ENCODE data around the gene RXRG. TPM values are rescaled to one million over a fixed set of nuclear protein-coding genes. Genes with fewer than 3 reads are reported as not detected.

Gene RXRG
- total RNA-seq, 1 donor from 2014 or later, result 1.0 TPM

GRCh38 chr1:165451691-165452090 is 6.8 kb upstream of the RXRG start:
- DNase-seq (ENCODE audit: low spot score), result no peak

GRCh38 chr1:165449131-165449530 is 4.2 kb upstream of the RXRG start:
- no peak for DNase-seq (ENCODE audit: low spot score)

GRCh38 chr1:165445388-165445787 is 462 bp upstream of the RXRG start:
- DNase-seq (ENCODE audit: low spot score), result no peak

GRCh38 chr1:165443539-165444311 is 1.2 kb downstream of the RXRG start:
- no peak for DNase-seq (ENCODE audit: low spot score)

- no peak for DNase-seq (ENCODE audit: low spot score)
Observed at GRCh38 chr1:165442653-165443052, 2.3 kb downstream of the RXRG start.

- DNase-seq (ENCODE audit: low spot score), result no peak
Observed at GRCh38 chr1:165442053-165442452, 2.9 kb downstream of the RXRG start.

GRCh38 chr1:165441166-165441880 is 3.6 kb downstream of the RXRG start:
- no peak for DNase-seq (ENCODE audit: low spot score)

- no peak for DNase-seq (ENCODE audit: low spot score)
Observed at GRCh38 chr1:165439330-165439729, 5.6 kb downstream of the RXRG start.

- no peak for DNase-seq (ENCODE audit: low spot score)
Observed at GRCh38 chr1:165436994-165437393, 7.9 kb downstream of the RXRG start.

GRCh38 chr1:165435801-165436200 is 9.1 kb downstream of the RXRG start:
- DNase-seq (ENCODE audit: low spot score), result no peak

GRCh38 chr1:165434281-165434680 is 10.6 kb downstream of the RXRG start:
- DNase-seq (ENCODE audit: low spot score), result no peak

- no peak for DNase-seq (ENCODE audit: low spot score)
Observed at GRCh38 chr1:165431079-165431478, 13.8 kb downstream of the RXRG start.

- no peak for DNase-seq (ENCODE audit: low spot score)
Observed at GRCh38 chr1:165426745-165427144, 18.2 kb downstream of the RXRG start.

- DNase-seq (ENCODE audit: low spot score), result no peak
Observed at GRCh38 chr1:165425621-165426020, 19.3 kb downstream of the RXRG start.

- no peak for DNase-seq (ENCODE audit: low spot score)
Observed at GRCh38 chr1:165424454-165425216, 20.3 kb downstream of the RXRG start.

GRCh38 chr1:165423136-165423535 is 21.8 kb downstream of the RXRG start:
- no peak for DNase-seq (ENCODE audit: low spot score)

- no peak for DNase-seq (ENCODE audit: low spot score)
Observed at GRCh38 chr1:165420655-165421054, 24.3 kb downstream of the RXRG start.

- DNase-seq (ENCODE audit: low spot score), result no peak
Observed at GRCh38 chr1:165419839-165420238, 25.1 kb downstream of the RXRG start.

GRCh38 chr1:165418195-165418594 is 26.7 kb downstream of the RXRG start:
- no peak for DNase-seq (ENCODE audit: low spot score)

- no peak for DNase-seq (ENCODE audit: low spot score)
Observed at GRCh38 chr1:165416876-165417275, 28.1 kb downstream of the RXRG start.

GRCh38 chr1:165415068-165415467 is 29.9 kb downstream of the RXRG start:
- no peak for DNase-seq (ENCODE audit: low spot score)

- DNase-seq (ENCODE audit: low spot score), result no peak
Observed at GRCh38 chr1:165414620-165415019, 30.3 kb downstream of the RXRG start.

- no peak for DNase-seq (ENCODE audit: low spot score)
Observed at GRCh38 chr1:165411396-165411795, 33.5 kb downstream of the RXRG start.

Measured in mucosa of gallbladder (tissue), 1 donor.